ENCODE measurements around the gene RPS27A. TPM values are rescaled to one million over a fixed set of nuclear protein-coding genes. Genes with fewer than 3 reads are reported as not detected.

Gene RPS27A
- total and polyA plus RNA-seq, 9 of the 15 experiments (the other 6 are each of a cell fraction or from before 2014, with no cell fraction given), result 1,383 to 3,282 (median 2,242) TPM

DNA sequence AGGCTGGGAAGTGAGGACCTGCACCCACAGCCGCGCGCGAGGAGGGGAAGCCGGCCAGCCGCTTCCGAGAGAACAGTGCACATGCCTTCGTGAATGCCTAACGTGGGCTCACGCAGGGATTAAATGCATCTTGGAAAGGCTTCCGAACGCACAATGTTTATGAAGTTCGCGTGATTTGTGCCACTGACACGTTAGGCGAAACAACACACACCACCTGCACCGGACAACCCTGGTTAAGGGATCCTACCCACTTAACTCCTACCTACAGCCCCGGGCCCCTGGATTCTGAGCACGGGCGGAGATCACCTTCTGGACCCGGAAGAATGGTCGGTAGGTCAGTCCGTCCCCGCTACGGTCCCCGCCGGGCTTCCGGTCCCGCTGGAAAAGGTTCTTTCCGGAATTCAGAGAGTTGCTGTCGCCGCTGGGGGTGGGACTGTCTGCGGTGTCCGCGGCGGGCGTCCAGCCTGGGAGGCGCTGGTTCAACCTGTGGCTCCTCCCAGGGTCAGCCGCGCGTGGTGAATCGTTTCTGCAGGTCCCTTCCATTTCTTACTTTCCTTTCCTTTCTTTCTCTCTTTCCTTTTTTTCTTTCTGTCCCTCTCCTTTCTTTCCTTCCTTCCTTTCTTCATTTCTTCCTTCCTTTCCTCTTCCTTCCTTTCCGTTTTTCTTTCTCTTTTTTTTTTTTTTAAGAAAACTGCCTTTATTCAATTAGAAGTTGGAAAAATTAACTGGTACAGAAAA is 36.6 kb downstream of the RPS27A start, which contains the start of gene MTIF2 (continued):
- TF ChIP-seq, protein P1, sequence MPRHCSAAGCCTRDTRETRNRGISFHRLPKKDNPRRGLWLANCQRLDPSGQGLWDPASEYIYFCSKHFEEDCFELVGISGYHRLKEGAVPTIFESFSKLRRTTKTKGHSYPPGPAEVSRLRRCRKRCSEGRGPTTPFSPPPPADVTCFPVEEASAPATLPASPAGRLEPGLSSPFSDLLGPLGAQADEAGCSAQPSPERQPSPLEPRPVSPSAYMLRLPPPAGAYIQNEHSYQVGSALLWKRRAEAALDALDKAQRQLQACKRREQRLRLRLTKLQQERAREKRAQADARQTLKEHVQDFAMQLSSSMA (CRISPR knock-in tag; IDR thresholded peaks at IDR 0.05), result peak; percentile 84; the same call in 1 of the 2 replicates
- peak; percentile 70 for TF ChIP-seq SMARCE1 (IDR thresholded peaks at IDR 0.05)
- TF ChIP-seq, protein P2, sequence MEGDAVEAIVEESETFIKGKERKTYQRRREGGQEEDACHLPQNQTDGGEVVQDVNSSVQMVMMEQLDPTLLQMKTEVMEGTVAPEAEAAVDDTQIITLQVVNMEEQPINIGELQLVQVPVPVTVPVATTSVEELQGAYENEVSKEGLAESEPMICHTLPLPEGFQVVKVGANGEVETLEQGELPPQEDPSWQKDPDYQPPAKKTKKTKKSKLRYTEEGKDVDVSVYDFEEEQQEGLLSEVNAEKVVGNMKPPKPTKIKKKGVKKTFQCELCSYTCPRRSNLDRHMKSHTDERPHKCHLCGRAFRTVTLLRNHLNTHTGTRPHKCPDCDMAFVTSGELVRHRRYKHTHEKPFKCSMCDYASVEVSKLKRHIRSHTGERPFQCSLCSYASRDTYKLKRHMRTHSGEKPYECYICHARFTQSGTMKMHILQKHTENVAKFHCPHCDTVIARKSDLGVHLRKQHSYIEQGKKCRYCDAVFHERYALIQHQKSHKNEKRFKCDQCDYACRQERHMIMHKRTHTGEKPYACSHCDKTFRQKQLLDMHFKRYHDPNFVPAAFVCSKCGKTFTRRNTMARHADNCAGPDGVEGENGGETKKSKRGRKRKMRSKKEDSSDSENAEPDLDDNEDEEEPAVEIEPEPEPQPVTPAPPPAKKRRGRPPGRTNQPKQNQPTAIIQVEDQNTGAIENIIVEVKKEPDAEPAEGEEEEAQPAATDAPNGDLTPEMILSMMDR (IDR thresholded peaks at IDR 0.05 in 2 of 3, conservative IDR thresholded peaks at IDR 0.05 in 1 of 3; ENCODE audit: insufficient read depth in 2 of 3, low read depth in 1 of 3, low read length in 3 of 3), result peak; percentile 24 to 50 (median 36); a peak in 4 of 6 replicates
- peak; percentile 55; the same call in 1 of the 2 replicates for TF ChIP-seq ZZZ3 (IDR thresholded peaks at IDR 0.05)
- no peak for TF ChIP-seq ZNF282 (CRISPR knock-in tag; IDR thresholded peaks at IDR 0.05)
- TF ChIP-seq RBFOX2 (IDR thresholded peaks at IDR 0.05; ENCODE audit: low read depth, low read length), result peak; percentile 95
- TF ChIP-seq CREM (IDR thresholded peaks at IDR 0.05; ENCODE audit: low read depth), result peak; percentile 89
- no peak for TF ChIP-seq KLF16 (IDR thresholded peaks at IDR 0.05)
- peak; percentile 97 for TF ChIP-seq POLR2A (conservative IDR thresholded peaks at IDR 0.05)
- no peak for TF ChIP-seq GATA2 (CRISPR knock-in tag; IDR thresholded peaks at IDR 0.05)
- TF ChIP-seq TRIM24 (IDR thresholded peaks at IDR 0.05), result peak; percentile 12 to 99; a peak in 2 of 4 replicates
- peak; percentile 98 for TF ChIP-seq C11orf30 (IDR thresholded peaks at IDR 0.05; ENCODE audit: low read depth)
- peak; percentile 71 for TF ChIP-seq SMAD1 (IDR thresholded peaks at IDR 0.05; ENCODE audit: low read depth, low read length, partially characterized antibody)
- TF ChIP-seq, protein P3, sequence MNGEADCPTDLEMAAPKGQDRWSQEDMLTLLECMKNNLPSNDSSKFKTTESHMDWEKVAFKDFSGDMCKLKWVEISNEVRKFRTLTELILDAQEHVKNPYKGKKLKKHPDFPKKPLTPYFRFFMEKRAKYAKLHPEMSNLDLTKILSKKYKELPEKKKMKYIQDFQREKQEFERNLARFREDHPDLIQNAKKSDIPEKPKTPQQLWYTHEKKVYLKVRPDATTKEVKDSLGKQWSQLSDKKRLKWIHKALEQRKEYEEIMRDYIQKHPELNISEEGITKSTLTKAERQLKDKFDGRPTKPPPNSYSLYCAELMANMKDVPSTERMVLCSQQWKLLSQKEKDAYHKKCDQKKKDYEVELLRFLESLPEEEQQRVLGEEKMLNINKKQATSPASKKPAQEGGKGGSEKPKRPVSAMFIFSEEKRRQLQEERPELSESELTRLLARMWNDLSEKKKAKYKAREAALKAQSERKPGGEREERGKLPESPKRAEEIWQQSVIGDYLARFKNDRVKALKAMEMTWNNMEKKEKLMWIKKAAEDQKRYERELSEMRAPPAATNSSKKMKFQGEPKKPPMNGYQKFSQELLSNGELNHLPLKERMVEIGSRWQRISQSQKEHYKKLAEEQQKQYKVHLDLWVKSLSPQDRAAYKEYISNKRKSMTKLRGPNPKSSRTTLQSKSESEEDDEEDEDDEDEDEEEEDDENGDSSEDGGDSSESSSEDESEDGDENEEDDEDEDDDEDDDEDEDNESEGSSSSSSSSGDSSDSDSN (IDR thresholded peaks at IDR 0.05; ENCODE audit: borderline replicate concordance in 1 of 2, low read depth in 2 of 2, low read length in 2 of 2), result peak; percentile 99
- peak; percentile 84 for TF ChIP-seq MTA1 (IDR thresholded peaks at IDR 0.05; ENCODE audit: borderline replicate concordance)
- peak; percentile 55 to 60; a peak in 3 of 4 replicates for TF ChIP-seq SIX5 (IDR thresholded peaks at IDR 0.05; ENCODE audit: borderline replicate concordance in 1 of 2, insufficient read depth in 1 of 2, low read depth in 1 of 2, low read length in 2 of 2)
- peak; percentile 85; the same call in 1 of the 2 replicates for TF ChIP-seq KDM2B (CRISPR knock-in tag; IDR thresholded peaks at IDR 0.05)
- TF ChIP-seq NCOR1 (IDR thresholded peaks at IDR 0.05), result peak; percentile 79
- TF ChIP-seq FOXA3 (CRISPR knock-in tag; conservative IDR thresholded peaks at IDR 0.05 in 1 of 2, IDR thresholded peaks at IDR 0.05 in 1 of 2), result no peak; a peak in 1 of 4 replicates
- TF ChIP-seq RCOR1 (IDR thresholded peaks at IDR 0.05; ENCODE audit: borderline replicate concordance in 1 of 2, low read depth in 2 of 2, low read length in 2 of 2), result peak in 1 of 2 experiments; percentile 76; a peak in 2 of 4 replicates
- TF ChIP-seq, protein P4, sequence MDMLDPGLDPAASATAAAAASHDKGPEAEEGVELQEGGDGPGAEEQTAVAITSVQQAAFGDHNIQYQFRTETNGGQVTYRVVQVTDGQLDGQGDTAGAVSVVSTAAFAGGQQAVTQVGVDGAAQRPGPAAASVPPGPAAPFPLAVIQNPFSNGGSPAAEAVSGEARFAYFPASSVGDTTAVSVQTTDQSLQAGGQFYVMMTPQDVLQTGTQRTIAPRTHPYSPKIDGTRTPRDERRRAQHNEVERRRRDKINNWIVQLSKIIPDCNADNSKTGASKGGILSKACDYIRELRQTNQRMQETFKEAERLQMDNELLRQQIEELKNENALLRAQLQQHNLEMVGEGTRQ (CRISPR knock-in tag; IDR thresholded peaks at IDR 0.05), result no peak
- TF ChIP-seq TEAD4 (IDR thresholded peaks at IDR 0.05; ENCODE audit: low read length), result peak; percentile 50
- no peak for TF ChIP-seq TEAD4 (CRISPR knock-in tag; IDR thresholded peaks at IDR 0.05; ENCODE audit: borderline replicate concordance)
- peak; percentile 6 for TF ChIP-seq SP2 (IDR thresholded peaks at IDR 0.05; ENCODE audit: extremely low read depth, low read depth, low read length, poor library complexity, severe bottlenecking)
